Skeletal muscle satellite cell (primary cell): ENCODE results near the gene EXOSC3.
"Not testable (repeated sequence)": the region's sequence is repeated elsewhere in the genome, so short reads cannot be mapped to it uniquely, and the experiment has no call there.

ENCODE experiments used
- H3K27me3 ChIP-seq: 2 replicates; pipeline ENCODE4 v1.7.0; 2013; ENCODE audit warnings: low read length; ENCODE audit not compliant: control insufficient read depth, insufficient read depth
- H3K36me3 ChIP-seq: 2 replicates; pipeline ENCODE4 v1.7.0; 2013; ENCODE audit warnings: mild to moderate bottlenecking, control low read depth, low read length; ENCODE audit not compliant: insufficient read depth
- H3K4me1 ChIP-seq: 2 replicates; pipeline ENCODE4 v1.7.0; 2013; ENCODE audit warnings: low read length; ENCODE audit not compliant: control insufficient read depth, insufficient read depth
- H3K4me2 ChIP-seq: 2 replicates; pipeline ENCODE4 v1.7.0; 2013; ENCODE audit warnings: mild to moderate bottlenecking, low read length
- H3K4me3 ChIP-seq: 2 replicates; pipeline ENCODE4 v1.7.0; 2013; ENCODE audit warnings: low read length
- H3K9ac ChIP-seq: 2 replicates; pipeline ENCODE4 v1.7.0; 2013; ENCODE audit warnings: mild to moderate bottlenecking, low read depth, low read length, moderate library complexity
- H3K9me3 ChIP-seq: replicated peaks from 2 replicates; pipeline ENCODE4 v1.7.0; 2013; ENCODE audit warnings: mild to moderate bottlenecking, control low read depth, low read length

Gene EXOSC3

DNA sequence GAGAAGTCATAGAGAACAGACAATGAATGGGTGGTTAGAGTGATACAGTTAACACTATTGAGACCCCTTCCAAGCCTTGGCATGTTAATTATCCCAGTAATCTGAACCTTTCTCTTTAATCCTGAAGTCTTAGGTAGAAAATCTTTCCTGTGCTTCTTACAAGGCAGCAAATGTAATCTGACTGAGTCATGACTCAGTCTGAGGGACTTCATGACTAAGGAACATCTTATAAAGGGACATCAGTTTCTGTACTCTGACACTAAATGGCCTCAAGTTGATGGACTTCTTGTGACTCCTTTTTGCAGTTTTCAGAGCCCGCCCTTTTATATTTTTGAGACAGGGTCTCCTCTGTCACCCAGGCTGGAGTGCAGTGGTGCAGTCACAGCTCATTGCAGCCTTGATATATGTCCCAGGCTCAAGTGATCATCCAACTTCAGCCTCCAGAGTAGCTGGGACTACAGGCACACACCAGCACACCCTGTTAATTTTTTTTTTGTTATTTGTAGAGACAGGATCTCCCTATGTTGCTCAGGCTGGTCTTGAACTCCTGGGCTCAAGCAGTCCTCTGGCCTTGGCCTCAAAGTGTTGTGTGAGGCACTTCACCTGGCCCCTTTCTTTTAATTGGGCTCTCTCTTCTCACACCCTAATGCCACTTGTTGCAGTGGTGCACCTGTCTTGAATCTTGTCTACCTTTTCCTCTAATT, 9.5 kb downstream of the EXOSC3 start:
- no peak overlapping the region for H3K4me3 ChIP-seq
- H3K36me3 ChIP-seq = peaks cover 52% of the 10 kb centered on the region
- H3K27me3 ChIP-seq = no peaks in the 10 kb centered on the region

DNA sequence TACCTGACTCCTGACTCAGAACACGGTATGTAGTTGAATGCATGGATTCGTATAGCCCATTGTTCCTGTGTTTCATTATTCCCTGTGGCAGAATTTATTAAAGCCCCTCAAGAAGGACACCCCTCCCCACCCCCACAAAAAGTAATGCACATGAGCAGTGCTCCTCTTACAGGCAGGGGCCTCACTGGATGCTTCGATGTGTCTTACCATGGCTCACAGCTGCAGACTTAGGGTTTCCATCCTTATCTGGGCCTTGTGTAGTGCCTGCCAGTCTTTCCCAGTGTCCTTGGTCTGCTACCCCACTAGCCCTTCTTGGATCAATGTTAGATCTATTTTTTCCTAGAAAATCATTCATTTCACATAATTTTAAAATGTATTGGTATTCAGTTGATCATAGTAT, 14.9 kb downstream of the EXOSC3 start:
- H3K4me1 ChIP-seq = peaks cover 10% of the 10 kb centered on the region
- H3K9me3 ChIP-seq = no peaks in the 10 kb centered on the region
- no peak overlapping the region for H3K4me2 ChIP-seq
- H3K36me3 ChIP-seq = peaks cover 17% of the 10 kb centered on the region
- no peaks in the 10 kb centered on the region for H3K27me3 ChIP-seq
- H3K4me3 ChIP-seq = no peak overlapping the region
- no peak overlapping the region for H3K9ac ChIP-seq

More for the DNA sequence above, 9.5 kb downstream of the EXOSC3 start:
- peaks cover 19% of the 10 kb centered on the region for H3K4me1 ChIP-seq
- H3K9ac ChIP-seq = no peak overlapping the region
- H3K4me2 ChIP-seq = no peak overlapping the region
- H3K9me3 ChIP-seq = no peaks in the 10 kb centered on the region

DNA sequence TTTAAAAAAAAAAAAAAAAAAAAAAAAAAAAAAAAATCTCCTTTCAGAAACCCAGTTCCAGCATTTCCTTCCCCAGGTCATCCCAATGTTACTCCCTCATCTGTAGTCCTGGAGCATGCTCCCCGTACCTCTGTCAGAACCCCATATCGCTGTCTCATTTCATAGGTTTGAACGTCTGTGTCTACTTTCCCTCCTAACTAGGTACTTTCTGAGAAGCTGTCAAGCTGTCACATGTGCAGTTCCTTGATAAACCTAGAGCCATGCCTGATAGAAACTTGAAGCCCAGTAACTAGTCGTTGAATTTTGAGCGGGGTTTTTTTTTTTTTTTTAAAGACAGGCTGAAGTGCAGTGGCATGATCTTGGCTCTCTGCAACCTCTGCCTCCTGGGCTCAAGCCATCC, 15.6 kb downstream of the EXOSC3 start:
- Histone ChIP-seq H3K27me3 (no peaks in the 10 kb centered on the region), H3K9ac (no peak overlapping the region), H3K36me3 (peaks cover 12% of the 10 kb centered on the region), H3K4me3 (no peak overlapping the region), H3K4me1 (peaks cover 4% of the 10 kb centered on the region), H3K4me2 (no peak overlapping the region), H3K9me3 (no peaks in the 10 kb centered on the region)

DNA sequence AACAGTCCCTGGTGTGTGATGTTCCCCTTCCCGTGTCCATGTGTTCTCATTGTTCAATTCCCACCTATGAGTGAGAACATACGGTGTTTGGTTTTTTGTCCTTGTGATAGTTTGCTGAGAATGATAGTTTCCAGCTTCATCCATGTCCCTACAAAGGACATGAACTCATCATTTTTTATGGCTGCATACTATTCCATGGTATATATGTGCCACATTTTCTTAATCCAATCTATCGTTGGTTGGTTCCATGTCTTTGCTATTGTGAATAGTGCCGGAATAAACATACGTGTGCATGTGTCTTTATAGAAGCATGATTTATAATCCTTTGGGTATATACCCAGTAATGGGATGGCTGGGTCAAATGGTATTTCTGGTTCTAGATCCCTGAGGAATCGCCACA, 19.6 kb downstream of the EXOSC3 start:
- H3K27me3 ChIP-seq, H3K9me3 ChIP-seq, H3K36me3 ChIP-seq, H3K9ac ChIP-seq, H3K4me2 ChIP-seq, H3K4me3 ChIP-seq: not testable (repeated sequence)
- H3K4me1 ChIP-seq = peaks cover 15% of the 10 kb centered on the region

DNA sequence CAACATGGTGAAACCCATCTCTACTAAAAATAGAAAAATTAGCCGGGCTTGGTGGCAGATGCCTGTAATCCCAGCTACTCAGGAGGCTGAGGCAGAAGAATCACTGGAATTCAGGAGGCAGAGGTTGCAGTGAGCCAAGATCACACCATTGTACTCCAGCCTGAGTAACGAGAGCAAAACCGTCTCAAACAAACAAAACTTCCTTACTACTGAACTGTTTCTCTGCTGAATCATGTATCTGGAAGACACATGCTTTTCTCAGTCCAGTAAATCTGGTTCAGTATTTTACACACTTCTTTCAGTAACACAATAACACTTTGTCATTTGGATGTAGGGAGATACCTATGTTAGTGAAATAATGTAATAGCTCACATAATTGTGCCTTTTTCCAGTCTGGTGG, 23.4 kb downstream of the EXOSC3 start:
- no peaks in the 10 kb centered on the region for H3K9me3 ChIP-seq
- peaks cover 18% of the 10 kb centered on the region for H3K4me1 ChIP-seq
- H3K36me3 ChIP-seq = no peaks in the 10 kb centered on the region
- no peak overlapping the region for H3K4me3 ChIP-seq
- no peak overlapping the region for H3K9ac ChIP-seq
- no peaks in the 10 kb centered on the region for H3K27me3 ChIP-seq
- H3K4me2 ChIP-seq = no peak overlapping the region

DNA sequence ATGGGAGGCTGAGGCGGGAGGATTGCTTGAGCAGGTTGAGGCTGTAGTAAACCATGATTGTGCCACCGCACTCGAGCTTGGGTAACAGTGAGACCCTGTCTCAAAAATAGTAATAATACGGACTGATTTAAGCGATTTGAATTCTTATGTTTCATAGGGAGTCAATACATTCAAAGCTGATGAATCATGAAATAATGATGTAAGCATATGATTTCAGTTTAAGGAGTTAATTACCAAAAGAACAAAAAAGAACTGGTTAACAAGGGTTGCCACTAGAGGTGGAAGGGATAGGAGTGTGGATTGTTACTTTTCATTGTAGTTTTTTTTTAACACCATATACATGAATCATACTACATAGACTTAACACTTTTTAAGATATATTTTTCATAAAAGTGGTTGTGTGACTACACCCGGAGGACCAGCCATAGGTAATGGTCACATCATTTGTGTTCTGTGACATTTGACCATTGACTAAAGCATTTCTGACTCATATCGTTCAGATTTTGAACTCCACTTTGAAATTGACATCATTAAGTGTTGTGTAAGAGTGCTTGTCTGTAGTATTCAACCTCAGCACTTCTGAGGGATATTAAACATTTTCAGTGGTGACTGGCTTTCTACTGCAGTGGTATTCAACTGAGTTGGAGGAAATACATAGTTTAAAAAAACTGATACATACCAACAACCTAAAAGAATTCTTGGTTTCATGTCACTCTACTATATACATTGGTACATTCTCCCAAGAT, 24.3 kb downstream of the EXOSC3 start:
- H3K9ac ChIP-seq = peak overlapping the region; percentile 14
- H3K4me2 ChIP-seq = peak overlapping the region; percentile 3
- H3K36me3 ChIP-seq = no peaks in the 10 kb centered on the region
- no peaks in the 10 kb centered on the region for H3K27me3 ChIP-seq
- H3K4me3 ChIP-seq = no peak overlapping the region
- peaks cover 18% of the 10 kb centered on the region for H3K4me1 ChIP-seq
- no peaks in the 10 kb centered on the region for H3K9me3 ChIP-seq

DNA sequence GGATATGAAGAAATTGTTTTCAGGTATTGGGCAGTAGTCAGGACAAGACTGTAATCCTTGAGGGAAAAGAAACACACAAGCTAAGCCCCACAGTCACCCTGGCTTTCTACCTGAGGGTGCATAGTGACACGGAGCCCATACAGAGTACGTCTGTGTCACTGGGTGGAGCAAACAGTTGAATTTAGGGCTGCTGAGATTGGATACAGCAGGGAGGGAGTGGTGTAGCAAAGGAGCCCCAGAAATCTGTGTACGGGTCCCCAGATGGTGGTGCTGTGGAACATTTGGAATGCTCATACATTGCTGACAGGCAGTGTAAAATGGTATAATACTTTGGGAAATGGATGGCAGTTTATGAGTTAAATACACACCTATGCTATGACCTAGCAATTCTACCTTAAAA, 26.1 kb downstream of the EXOSC3 start:
- Histone ChIP-seq H3K9ac (no peak overlapping the region), H3K4me2 (no peak overlapping the region), H3K4me1 (peaks cover 24% of the 10 kb centered on the region), H3K27me3 (no peaks in the 10 kb centered on the region), H3K9me3 (no peaks in the 10 kb centered on the region), H3K4me3 (no peak overlapping the region), H3K36me3 (no peaks in the 10 kb centered on the region)

DNA sequence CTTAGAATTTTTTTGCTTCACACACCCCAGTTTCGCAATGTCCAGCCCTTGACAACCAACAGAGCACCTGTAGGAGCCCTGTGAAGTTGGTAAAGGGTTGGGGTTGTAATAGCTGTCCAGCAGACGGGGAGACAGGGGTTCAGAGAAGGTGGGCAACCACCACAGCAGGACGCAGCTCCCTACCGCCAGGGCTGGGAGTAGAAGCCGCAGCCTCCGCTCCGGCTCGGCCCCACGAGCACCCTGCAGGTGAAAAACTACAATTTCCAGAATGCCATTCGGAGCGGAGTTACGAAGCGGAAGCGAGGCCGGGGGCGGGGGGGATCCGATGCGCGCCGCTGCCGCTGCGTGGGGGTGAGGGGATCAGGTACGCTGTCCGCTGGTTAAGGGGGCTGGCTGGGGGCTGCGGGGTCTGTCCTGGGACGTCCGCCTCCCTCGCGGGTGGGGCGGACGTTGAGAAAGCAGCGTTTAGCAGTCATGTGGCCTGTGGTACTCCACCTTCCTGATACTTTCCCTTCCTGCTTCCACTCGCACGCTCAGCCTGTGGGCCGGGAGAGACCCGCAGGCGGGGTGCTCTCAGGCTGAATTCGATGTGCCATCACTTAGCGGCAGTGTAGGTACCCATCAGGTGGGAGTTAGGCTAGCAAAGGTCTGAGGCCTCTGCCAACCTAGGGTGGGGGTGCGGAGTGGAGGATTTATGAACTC, 31.2 kb downstream of the EXOSC3 start, which contains the start of gene TRMT10B:
Gene TRMT10B (plus strand): TSS at position 317 of the 702 bp plus-strand sequence. CDS start 8,127 bp downstream, outside the sequence.
- Histone ChIP-seq H3K4me1 (peaks cover 6% of the 10 kb centered on the region), H3K4me3 (peak within 1 kb of the TSS; percentile 89), H3K9ac (peak within 1 kb of the TSS; percentile 87), H3K4me2 (peak within 1 kb of the TSS; percentile 90), H3K36me3 (no peaks in the 10 kb centered on the region), H3K9me3 (no peaks in the 10 kb centered on the region), H3K27me3 (peaks cover 8% of the 10 kb centered on the region)

DNA sequence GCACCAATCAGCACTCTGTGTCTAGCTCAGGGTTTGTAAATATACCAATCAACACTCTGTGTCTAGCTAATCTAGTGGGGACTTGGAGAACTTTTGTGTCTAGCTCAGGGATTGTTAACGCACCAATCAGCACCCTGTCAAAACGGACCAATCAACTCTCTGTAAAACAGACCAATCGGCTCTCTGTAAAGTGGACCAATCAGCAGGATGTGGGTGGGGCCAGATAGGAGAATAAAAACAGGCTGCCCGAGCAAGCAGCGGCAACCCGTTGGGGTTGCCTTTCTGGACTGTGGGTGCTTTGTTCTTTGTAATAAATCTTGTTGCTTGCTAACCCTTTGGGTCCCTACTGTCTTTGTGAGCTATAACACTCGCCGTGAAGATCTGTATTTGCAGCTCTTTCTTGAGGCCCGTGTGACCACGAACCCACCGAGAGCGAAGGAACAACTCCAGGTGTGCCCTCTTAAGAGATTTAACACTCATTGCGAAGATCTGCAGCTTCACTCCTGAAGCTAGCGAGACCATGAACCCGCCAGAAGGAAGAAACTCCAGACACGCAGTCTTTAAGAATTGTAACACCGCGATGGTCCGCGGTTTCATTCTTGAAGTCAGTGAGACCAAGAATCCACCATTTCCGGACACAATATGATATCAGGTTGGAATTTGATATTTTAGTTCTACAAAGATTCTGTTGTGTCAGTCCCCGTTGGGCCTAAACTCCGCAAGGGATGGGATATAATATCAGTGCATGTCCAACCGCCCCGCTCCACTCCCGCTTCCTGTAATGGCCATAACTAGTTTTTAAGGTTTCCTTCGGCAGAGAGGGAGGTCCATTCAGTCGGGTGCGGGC, 32.0 kb downstream of the EXOSC3 start:
- H3K4me2 ChIP-seq = peak overlapping the region; percentile 90
- no peaks in the 10 kb centered on the region for H3K9me3 ChIP-seq
- peak overlapping the region; percentile 87 for H3K9ac ChIP-seq
- H3K36me3 ChIP-seq = no peaks in the 10 kb centered on the region
- H3K27me3 ChIP-seq = peaks cover 8% of the 10 kb centered on the region
- H3K4me1 ChIP-seq = peaks cover 6% of the 10 kb centered on the region
- peak overlapping the region; percentile 89 for H3K4me3 ChIP-seq

DNA sequence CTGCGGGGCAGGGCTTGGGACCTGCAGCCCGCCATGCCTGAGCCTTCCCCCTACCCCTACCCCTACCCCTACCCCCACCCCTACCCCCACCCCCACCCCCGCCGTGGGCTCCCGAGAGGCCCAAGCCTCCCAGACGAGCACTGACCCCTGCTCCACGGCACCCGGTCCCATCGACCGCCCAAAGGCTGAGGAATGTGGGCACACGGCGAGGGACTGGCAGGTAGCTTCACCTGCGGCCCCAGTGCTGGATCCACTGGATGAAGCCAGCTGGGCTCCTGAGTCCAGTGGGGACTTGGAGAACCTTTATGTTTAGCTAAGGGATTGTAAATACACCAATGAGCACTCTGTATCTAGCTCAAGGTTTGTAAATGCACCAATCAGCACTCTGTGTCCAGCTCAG, 32.8 kb downstream of the EXOSC3 start:
- not testable (repeated sequence) for H3K36me3 ChIP-seq, H3K9me3 ChIP-seq, H3K4me3 ChIP-seq, H3K27me3 ChIP-seq, H3K4me2 ChIP-seq, H3K4me1 ChIP-seq, H3K9ac ChIP-seq

DNA sequence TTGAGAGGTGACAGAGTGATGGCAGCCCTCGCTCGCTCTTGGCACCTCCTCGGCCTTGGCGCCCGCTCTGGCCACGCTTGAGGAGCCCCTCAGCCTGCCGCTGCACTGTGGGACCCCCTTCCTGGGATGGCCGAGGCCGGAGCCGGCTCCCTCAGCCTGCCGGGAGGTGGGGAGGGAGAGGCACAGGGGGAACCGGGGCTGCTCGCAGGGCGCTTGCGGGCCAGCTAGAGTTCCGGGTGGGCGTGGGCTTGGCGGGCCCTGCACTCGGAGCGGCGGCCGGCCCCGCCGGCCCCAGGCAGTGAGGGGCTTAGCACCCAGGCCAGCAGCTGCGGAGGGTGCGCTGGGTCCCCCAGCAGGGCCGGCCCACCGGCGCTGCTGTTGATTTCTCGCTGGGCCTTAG, 33.2 kb downstream of the EXOSC3 start:
- not testable (repeated sequence) for H3K9me3 ChIP-seq, H3K4me3 ChIP-seq, H3K27me3 ChIP-seq, H3K4me1 ChIP-seq, H3K36me3 ChIP-seq, H3K9ac ChIP-seq, H3K4me2 ChIP-seq
